BLaER1 (cell line): Measurements from ENCODE around the gene MRPS18A.

ENCODE experiments used
- H3K27ac ChIP-seq: shearing (Covaris generic); formaldehyde crosslinking; 2 replicates; pipeline ENCODE4 v1.8.1; 2022
- H3K27me3 ChIP-seq: shearing (Covaris generic); formaldehyde crosslinking; 2 replicates; pipeline ENCODE4 v1.8.1; 2022
- H3K36me3 ChIP-seq: shearing (Covaris generic); formaldehyde crosslinking; 2 replicates; pipeline ENCODE4 v1.8.1; 2022
- H3K4me1 ChIP-seq: shearing (Covaris generic); formaldehyde crosslinking; 2 replicates; pipeline ENCODE4 v1.8.1; 2022
- H3K4me2 ChIP-seq: shearing (Covaris generic); formaldehyde crosslinking; 2 replicates; pipeline ENCODE4 v1.8.1; 2022
- H3K4me3 ChIP-seq: shearing (Covaris generic); formaldehyde crosslinking; 2 replicates; pipeline ENCODE4 v1.8.1; 2022
- H3K9ac ChIP-seq: shearing (Covaris generic); formaldehyde crosslinking; 2 replicates; pipeline ENCODE4 v1.8.1; 2022
- H3K9me3 ChIP-seq: shearing (Covaris generic); formaldehyde crosslinking; 2 replicates; pipeline ENCODE4 v1.8.1; 2022
- H4K20me1 ChIP-seq: shearing (Covaris generic); formaldehyde crosslinking; 2 replicates; pipeline ENCODE4 v1.8.1; 2022
- Cebpa-rat ChIP-seq: shearing (Covaris generic); IDR thresholded peaks from 2 replicates; pipeline ENCODE4 v1.8.1; 2022

Gene MRPS18A

GRCh38 chr6:43727634-43728033 lies 40.0 kb upstream of the MRPS18A start:
- Histone ChIP-seq H3K9ac (no peak overlapping the region), H3K4me2 (no peak overlapping the region), H3K27ac (no peak overlapping the region), H3K9me3 (peaks cover 28% of the 10 kb centered on the region), H3K4me1 (peaks cover 30% of the 10 kb centered on the region), H3K4me3 (no peak overlapping the region), H3K27me3 (no peaks in the 10 kb centered on the region), H3K36me3 (no peaks in the 10 kb centered on the region), H4K20me1 (no peaks in the 10 kb centered on the region)
- no peak for TF ChIP-seq Cebpa-rat

DNA sequence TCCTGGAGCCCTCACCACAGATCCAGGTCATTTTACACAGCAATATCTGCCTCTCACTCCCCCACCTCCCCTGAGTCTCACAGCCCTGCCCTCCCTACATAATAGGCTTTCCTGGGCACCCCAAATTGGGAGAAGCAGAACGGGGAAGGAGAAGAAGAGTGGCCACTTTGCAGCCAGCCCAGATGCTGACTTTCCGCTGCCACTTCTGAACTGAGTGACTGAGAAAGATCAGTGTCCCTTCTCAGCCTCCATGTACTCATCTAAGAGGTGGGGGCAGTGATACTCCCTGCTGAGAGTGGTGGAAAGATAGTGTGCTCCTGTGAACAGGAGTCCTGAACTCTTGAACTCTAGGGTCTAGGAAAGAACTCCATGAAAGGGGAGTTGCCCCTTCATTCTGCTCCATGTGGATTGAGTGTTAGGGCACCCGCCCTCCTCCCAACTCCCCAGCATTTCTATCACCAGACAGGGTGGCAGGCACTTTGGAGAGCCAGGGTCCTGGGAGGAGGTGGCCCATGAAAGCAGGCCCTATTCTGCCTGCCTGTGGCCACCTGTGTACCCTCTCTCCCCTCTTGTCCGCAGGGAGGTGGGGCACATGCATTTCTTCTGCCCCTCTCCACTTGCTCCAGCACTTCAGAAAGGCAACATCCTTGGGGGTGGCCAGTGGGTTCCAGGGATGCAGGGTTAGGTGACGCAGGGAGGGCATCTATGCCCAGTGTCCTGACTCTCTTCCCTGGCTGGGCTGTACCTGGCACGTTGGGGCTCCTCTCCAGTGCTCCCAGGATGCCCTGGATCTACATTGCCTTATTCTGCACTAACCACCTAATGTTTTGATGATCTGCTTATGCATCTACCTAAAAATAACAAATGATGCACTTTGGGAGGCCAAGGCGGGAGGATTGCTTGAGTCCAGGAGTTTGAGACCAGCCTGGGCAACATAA lies 38.3 kb upstream of the MRPS18A start:
- TF ChIP-seq Cebpa-rat, result no peak
- H3K4me1 ChIP-seq, result peaks cover 30% of the 10 kb centered on the region
- H3K27me3 ChIP-seq, result no peaks in the 10 kb centered on the region
- H3K4me3 ChIP-seq, result peak overlapping the region; percentile 8; the same call in 1 of the 2 replicates
- H3K4me2 ChIP-seq, result peak overlapping the region; percentile 76
- peaks cover 16% of the 10 kb centered on the region for H3K9me3 ChIP-seq
- H4K20me1 ChIP-seq, result no peaks in the 10 kb centered on the region
- peak overlapping the region; percentile 11 for H3K9ac ChIP-seq
- H3K27ac ChIP-seq, result peak overlapping the region; percentile 78
- no peaks in the 10 kb centered on the region for H3K36me3 ChIP-seq

DNA sequence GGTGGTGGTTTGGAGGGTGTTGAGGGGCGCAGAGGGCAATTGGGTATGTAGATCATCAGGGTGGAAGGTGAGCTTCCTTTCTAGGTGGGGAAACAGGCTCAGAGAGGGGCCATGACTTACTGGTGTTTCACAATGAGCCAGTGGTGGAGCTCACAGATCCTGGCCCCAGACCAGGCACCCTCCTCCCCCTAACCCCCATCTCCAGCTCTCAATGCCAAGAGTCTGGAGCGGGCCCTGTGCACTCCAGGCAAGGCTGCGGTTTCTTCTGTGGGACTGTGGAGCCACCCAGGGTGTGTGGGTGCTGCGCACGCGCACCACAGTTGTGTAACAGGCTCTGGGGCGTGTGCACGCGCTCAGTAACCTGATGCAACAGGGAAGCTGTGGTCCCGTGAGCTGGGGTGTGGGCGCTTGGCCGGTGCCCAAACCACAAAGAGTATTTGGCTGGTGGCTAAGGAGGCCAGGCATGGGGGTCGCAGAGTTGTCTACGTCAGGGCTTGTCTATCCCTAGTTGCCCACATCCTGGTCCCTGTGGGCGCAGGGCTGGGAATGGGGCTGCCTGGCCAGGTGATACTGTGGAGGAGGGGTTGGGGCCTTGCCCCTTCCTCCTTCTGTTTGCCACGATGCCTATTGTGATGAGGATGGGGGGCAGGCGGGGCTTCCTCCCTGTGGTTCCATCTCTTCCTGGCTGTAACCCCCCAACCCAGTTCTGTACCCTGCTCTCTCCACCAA lies 37.5 kb upstream of the MRPS18A start:
- Histone ChIP-seq H3K9ac (peak overlapping the region; percentile 34), H4K20me1 (no peaks in the 10 kb centered on the region), H3K4me3 (peak overlapping the region; percentile 8; the same call in 1 of the 2 replicates), H3K4me1 (peaks cover 30% of the 10 kb centered on the region), H3K9me3 (peaks cover 10% of the 10 kb centered on the region), H3K27me3 (no peaks in the 10 kb centered on the region), H3K27ac (peak overlapping the region; percentile 78), H3K36me3 (no peaks in the 10 kb centered on the region), H3K4me2 (peak overlapping the region; percentile 76)
- TF ChIP-seq Cebpa-rat, result peak; percentile 99

GRCh38 chr6:43724354-43724753 lies 36.8 kb upstream of the MRPS18A start:
- peaks cover 30% of the 10 kb centered on the region for H3K4me1 ChIP-seq
- peak overlapping the region; percentile 78 for H3K27ac ChIP-seq

DNA sequence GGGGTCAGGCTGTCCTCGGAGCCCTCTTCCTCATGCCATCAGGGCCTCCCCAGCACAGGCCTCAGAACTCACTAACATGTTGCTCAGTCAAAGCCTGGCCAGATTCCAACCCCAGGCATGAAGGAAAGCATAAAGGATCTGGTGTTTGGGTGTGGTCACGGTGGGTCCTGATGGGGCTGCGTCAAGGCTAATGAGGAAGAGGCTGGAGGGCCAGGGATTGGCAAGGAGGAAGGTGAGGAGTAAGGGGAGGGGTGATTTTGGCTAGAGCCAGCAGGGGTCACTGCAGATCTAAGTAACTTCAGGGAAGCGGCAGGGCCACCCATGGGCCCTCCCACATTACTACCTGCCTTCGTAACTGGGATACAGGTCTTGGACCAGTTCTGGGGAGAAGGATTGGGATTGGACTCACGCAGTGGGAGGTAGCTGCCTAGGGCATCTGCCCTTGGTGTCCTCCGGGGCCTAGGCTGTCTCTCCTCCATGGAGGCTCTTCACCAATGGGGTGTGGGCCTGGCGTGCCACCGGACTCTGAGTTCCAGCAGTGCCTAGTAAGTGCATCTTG lies 36.2 kb upstream of the MRPS18A start:
- H3K4me3 ChIP-seq, result no peak overlapping the region
- H3K36me3 ChIP-seq, result no peaks in the 10 kb centered on the region
- H4K20me1 ChIP-seq, result no peaks in the 10 kb centered on the region
- H3K9ac ChIP-seq, result no peak overlapping the region
- peaks cover 30% of the 10 kb centered on the region for H3K4me1 ChIP-seq
- peaks cover 2% of the 10 kb centered on the region; the same call in 1 of the 2 replicates for H3K9me3 ChIP-seq
- H3K4me2 ChIP-seq, result peak overlapping the region; percentile 76
- no peak for TF ChIP-seq Cebpa-rat
- H3K27me3 ChIP-seq, result no peaks in the 10 kb centered on the region
- H3K27ac ChIP-seq, result peak overlapping the region; percentile 78; the same call in 1 of the 2 replicates

More at GRCh38 chr6:43724354-43724753, 36.8 kb upstream of the MRPS18A start:
- H3K9me3 ChIP-seq, result peaks cover 5% of the 10 kb centered on the region; the same call in 1 of the 2 replicates
- TF ChIP-seq Cebpa-rat, result no peak
- H3K4me2 ChIP-seq, result peak overlapping the region; percentile 76
- no peak overlapping the region for H3K4me3 ChIP-seq
- H4K20me1 ChIP-seq, result no peaks in the 10 kb centered on the region
- H3K9ac ChIP-seq, result 0 out of 2 replicates have a peak overlapping the region, but pooled peaks have one; percentile 34
- H3K27me3 ChIP-seq, result no peaks in the 10 kb centered on the region
- H3K36me3 ChIP-seq, result no peaks in the 10 kb centered on the region

DNA sequence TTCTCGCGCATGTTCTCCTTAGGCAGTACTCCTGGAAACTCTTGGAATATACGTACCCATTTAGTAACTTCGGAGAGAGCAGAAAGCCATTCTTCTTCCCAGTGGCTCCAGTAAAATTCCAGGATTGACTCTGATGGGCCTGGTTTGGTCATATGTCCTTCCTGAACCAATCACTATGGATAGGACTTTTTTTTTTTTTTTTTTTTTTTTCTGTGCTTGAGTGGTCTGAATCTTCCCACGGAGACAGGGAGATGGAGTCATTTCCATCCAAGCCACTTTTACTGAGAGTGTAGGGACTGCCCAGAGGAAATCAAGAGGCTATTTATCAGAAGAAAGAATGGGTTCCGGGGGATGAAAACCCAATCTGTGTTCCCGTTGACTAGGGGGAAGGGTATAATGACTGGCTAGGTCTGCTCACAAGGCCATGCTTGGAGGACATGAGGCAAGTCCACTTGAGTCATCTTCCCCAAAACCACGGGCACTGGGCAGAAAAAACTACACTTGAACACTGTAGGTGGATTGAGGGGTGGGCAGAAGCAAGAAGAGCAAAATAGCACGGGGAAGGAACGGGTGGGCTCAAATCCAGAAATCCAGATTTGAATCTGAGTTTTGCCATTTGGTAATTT lies 35.4 kb upstream of the MRPS18A start:
- Histone ChIP-seq H3K4me2 (no peak overlapping the region), H3K36me3 (no peaks in the 10 kb centered on the region), H3K4me3 (no peak overlapping the region), H3K9me3 (no peaks in the 10 kb centered on the region), H3K27me3 (no peaks in the 10 kb centered on the region), H3K27ac (no peak overlapping the region), H3K4me1 (peaks cover 31% of the 10 kb centered on the region), H4K20me1 (no peaks in the 10 kb centered on the region), H3K9ac (no peak overlapping the region)
- TF ChIP-seq Cebpa-rat, result no peak

GRCh38 chr6:43720999-43721398 lies 33.4 kb upstream of the MRPS18A start:
- no peak for TF ChIP-seq Cebpa-rat
- no peak overlapping the region for H3K27ac ChIP-seq
- peaks cover 37% of the 10 kb centered on the region for H3K4me1 ChIP-seq
- H4K20me1 ChIP-seq, result no peaks in the 10 kb centered on the region
- no peaks in the 10 kb centered on the region for H3K9me3 ChIP-seq
- H3K9ac ChIP-seq, result no peak overlapping the region
- H3K4me3 ChIP-seq, result no peak overlapping the region
- no peak overlapping the region for H3K4me2 ChIP-seq
- no peaks in the 10 kb centered on the region for H3K36me3 ChIP-seq
- H3K27me3 ChIP-seq, result no peaks in the 10 kb centered on the region

DNA sequence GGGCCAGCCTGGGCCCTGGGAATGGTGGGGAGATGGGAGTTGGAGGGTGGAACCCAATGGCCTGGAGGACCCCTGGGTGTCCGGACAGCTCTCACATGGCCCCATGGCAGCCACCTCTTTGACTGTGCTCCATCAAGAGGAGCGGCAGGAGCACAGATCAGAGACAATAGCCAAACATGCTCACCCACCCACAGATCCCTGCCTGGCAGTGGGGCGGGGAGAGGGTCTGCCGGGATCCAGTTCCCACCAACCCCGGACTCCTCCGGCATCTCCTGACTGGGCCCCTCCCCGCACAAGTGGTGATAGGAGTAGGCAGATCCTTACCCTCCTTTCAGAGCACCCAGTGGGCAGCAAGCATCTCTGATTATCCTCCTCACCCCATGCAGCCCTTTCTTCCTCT lies 31.9 kb upstream of the MRPS18A start:
- H3K4me1 ChIP-seq, result peaks cover 37% of the 10 kb centered on the region
- H3K36me3 ChIP-seq, result no peaks in the 10 kb centered on the region
- H4K20me1 ChIP-seq, result no peaks in the 10 kb centered on the region
- H3K4me2 ChIP-seq, result no peak overlapping the region
- H3K9ac ChIP-seq, result no peak overlapping the region
- H3K27ac ChIP-seq, result no peak overlapping the region
- no peak for TF ChIP-seq Cebpa-rat
- H3K9me3 ChIP-seq, result no peaks in the 10 kb centered on the region
- no peaks in the 10 kb centered on the region for H3K27me3 ChIP-seq
- H3K4me3 ChIP-seq, result no peak overlapping the region

- no peaks in the 10 kb centered on the region for H3K36me3 ChIP-seq
- no peak overlapping the region for H3K4me2 ChIP-seq
- H3K27ac ChIP-seq, result no peak overlapping the region
- no peaks in the 10 kb centered on the region for H3K9me3 ChIP-seq
- TF ChIP-seq Cebpa-rat, result no peak
- H3K4me1 ChIP-seq, result peaks cover 35% of the 10 kb centered on the region
- no peaks in the 10 kb centered on the region for H4K20me1 ChIP-seq
- H3K27me3 ChIP-seq, result no peaks in the 10 kb centered on the region
- no peak overlapping the region for H3K4me3 ChIP-seq
- H3K9ac ChIP-seq, result no peak overlapping the region
Measured at GRCh38 chr6:43718387-43719105, 31.0 kb upstream of the MRPS18A start.
